GM12878 (cell line): ENCODE results near the gene LANCL2. TPM values are rescaled to one million over a fixed set of nuclear protein-coding genes. Genes with fewer than 3 reads are reported as not detected.

Experiments used
- ATAC-seq: fragments of 200-7000 bp; cut with Tn5 transposase; 3 replicates; pipeline ENCODE4 v1.9.1; 2020; ENCODE audit warnings: mild to moderate bottlenecking, moderate library complexity
- BruUV-seq: library from RNA; stranded (reverse); fragments of 400-500 nt; replicated peaks from 2 replicates; lab custom pipeline; 2021; lab: Mats Ljungman, UMichigan
- CTCF ChIA-PET: fragments of 300-600 bp; sonication (Branson Sonifier 250); formaldehyde crosslinking; extraction: SDS; loops from one replicate; lab custom pipeline; 2021; ENCODE audit warnings: inconsistent platforms; lab: Yijun Ruan, JAX
- POLR2A ChIA-PET: fragments of 350-600 bp; formaldehyde crosslinking; extraction: SDS; loops from one replicate; lab custom pipeline; 2021; ENCODE audit warnings: inconsistent platforms; lab: Charles Lee
- RAD21 ChIA-PET: fragments of 300-600 bp; sonication (Branson Sonifier 250); formaldehyde crosslinking; loops from one replicate; lab custom pipeline; 2023; ENCODE audit warnings: antibody characterized with exemption; ENCODE audit not compliant: unreplicated experiment; lab: Charles Lee
- SMC1A ChIA-PET: fragments of 300-600 bp; sonication (Branson Sonifier 250); formaldehyde crosslinking; loops from one replicate; lab custom pipeline; 2023; ENCODE audit not compliant: unreplicated experiment, uncharacterized antibody; lab: Charles Lee
- DNase-seq: peaks from one replicate; pipeline ENCODE4 v3.0.0-alpha.2; 2011; ENCODE audit warnings: low read depth, low spot score
- FAIRE-seq: peaks from 3 replicates; lab custom pipeline; 2011; peaks lifted over from hg19 to GRCh38; lab: Jason Lieb, UNC
- H2AFZ ChIP-seq: 2 replicates; pipeline ENCODE4 v1.6.0; 2011; ENCODE audit warnings: low read depth, low read length, control low read depth; ENCODE audit not compliant: control insufficient read depth
- H3K27ac ChIP-seq: 2 replicates; pipeline ENCODE4 v1.5.1; 2011; ENCODE audit warnings: control low read depth; ENCODE audit not compliant: control insufficient read depth, insufficient read depth
- H3K27me3 ChIP-seq, 2 experiments: replicated peaks in 1 of 2; 2 replicates each; pipeline versions ENCODE4 v1.6.0 to v1.6.1; 2011; ENCODE audit warnings: low read length in 1 of 2; ENCODE audit not compliant: control insufficient read depth in 2 of 2, insufficient read depth in 2 of 2
- H3K36me3 ChIP-seq, 2 experiments: 2 replicates each; pipeline ENCODE4 v1.5.1; 2011; ENCODE audit warnings: low read length in 1 of 2; ENCODE audit not compliant: control insufficient read depth in 2 of 2, insufficient read depth in 2 of 2
- H3K4me1 ChIP-seq: 2 replicates; pipeline ENCODE4 v1.6.1; 2011; ENCODE audit warnings: mild to moderate bottlenecking, low read length, moderate library complexity, mixed read lengths; ENCODE audit not compliant: control insufficient read depth, insufficient read depth
- H3K4me2 ChIP-seq: 2 replicates; pipeline ENCODE4 v1.6.0; 2011; ENCODE audit warnings: control low read depth; ENCODE audit not compliant: control insufficient read depth, insufficient read depth
- H3K4me3 ChIP-seq: fragments of 200-600 bp; sonication (generic); 2 replicates; pipeline ENCODE4 v1.5.1; 2016
- H3K79me2 ChIP-seq: 2 replicates; pipeline ENCODE4 v1.6.0; 2011; ENCODE audit warnings: low read length; ENCODE audit not compliant: control insufficient read depth, insufficient read depth
- H3K9ac ChIP-seq: 2 replicates; pipeline ENCODE4 v1.8.0; 2011; ENCODE audit warnings: low read length, control low read depth, mixed read lengths; ENCODE audit not compliant: control insufficient read depth, insufficient read depth
- H3K9me3 ChIP-seq: replicated peaks from 3 replicates; pipeline ENCODE4 v1.5.1; 2011; ENCODE audit warnings: mild to moderate bottlenecking, low read length; ENCODE audit not compliant: control insufficient read depth, insufficient read depth
- H4K20me1 ChIP-seq: 2 replicates; pipeline ENCODE4 v1.6.0; 2011; ENCODE audit not compliant: control insufficient read depth, insufficient read depth
- CHD1 ChIP-seq: IDR thresholded peaks from 2 replicates; pipeline ENCODE4 v1.6.1; 2012; ENCODE audit warnings: low read depth, low read length, improper control_type of control experiment
- IKZF2 ChIP-seq, 2 experiments: fragments of 450-650 bp; IDR thresholded peaks; 2 replicates each; pipeline ENCODE4 v1.6.1; 2017; ENCODE audit warnings: mild to moderate bottlenecking in 2 of 2, moderate library complexity in 2 of 2
- MEF2A ChIP-seq: IDR thresholded peaks from 2 replicates; pipeline ENCODE4 v1.6.1; 2011; ENCODE audit warnings: low read depth, mild to moderate bottlenecking, low read length, moderate library complexity; ENCODE audit not compliant: insufficient read depth
- NFIC ChIP-seq: IDR thresholded peaks from 2 replicates; pipeline ENCODE4 v1.6.1; 2012; ENCODE audit warnings: low read depth, mild to moderate bottlenecking, inconsistent platforms, low read length, moderate library complexity
- NKRF ChIP-seq: fragments of 450-650 bp; conservative IDR thresholded peaks from 2 replicates; pipeline ENCODE4 v1.6.1; 2017; ENCODE audit warnings: mild to moderate bottlenecking, moderate library complexity
- REST ChIP-seq: IDR thresholded peaks from 2 replicates; pipeline ENCODE4 v1.6.1; 2012; ENCODE audit warnings: mild to moderate bottlenecking, low read depth, low read length
- ZNF622 ChIP-seq: fragments of 450-650 bp; IDR thresholded peaks from 2 replicates; pipeline ENCODE4 v1.6.1; 2017; ENCODE audit warnings: mild to moderate bottlenecking, inconsistent platforms
- WGBS: methylation state at CpG from one replicate; pipeline ENCODE4 v1.1.6; 2016; ENCODE audit warnings: low lambda C conversion rate; ENCODE audit not compliant: insufficient replicate concordance, insufficient coverage; ENCODE audit errors: missing lambda C conversion rate; 5-methylcytosine and 5-hydroxymethylcytosine counted together
- in situ Hi-C: fragments of 300-500 bp; cut with MboI; formaldehyde crosslinking; loops from 9 replicates; pipeline ENCODE4 v1.14.3; 2018; ENCODE audit warnings: mixed read lengths
- intact Hi-C: fragments of 100-400 bp; cut with micrococcal nuclease; formaldehyde crosslinking; loops from one replicate; pipeline ENCODE4 v1.14.2; 2022; ENCODE audit not compliant: unreplicated experiment
- polyA plus RNA-seq, 11 experiments: library from polyadenylated mRNA; depleted of rRNA in 4 of 11; unstranded in 6 of 11; stranded (reverse) in 5 of 11; fragments of >200 nt; fragmentation: Nextera tagmentation in 4 of 11; fragmentation: Illumina TruSeq in 1 of 11; extraction: Ambion mirVana in 4 of 11; extraction: Trizol in 1 of 11; gene quantifications; 1 replicate in 1 of 11; 2 replicates in 10 of 11; pipeline versions ENCODE4 v1.2.1 to v1.2.3, GENCODE V29; 2011 to 2016; ENCODE audit warnings: inconsistent platforms in 2 of 11, missing spikeins in 2 of 11, low read depth in 1 of 11
- total RNA-seq, 4 experiments: library from RNA; depleted of rRNA in 3 of 4; stranded (reverse); fragments of >200 nt in 3 of 4; fragmentation: Illumina TruSeq in 1 of 4; extraction: Trizol in 1 of 4; gene quantifications; 2 replicates each; pipeline versions ENCODE4 v1.2.1 to v1.2.3, GENCODE V29; 2013 to 2021

The LANCL2 gene
- total and polyA plus RNA-seq, 10 of the 15 experiments (the other 5 are each of a cell fraction or from before 2014, with no cell fraction given), result 8.1 to 28.6 (median 16.4) TPM

GRCh38 chr7:55448526-55448925 lies 83.4 kb downstream of the LANCL2 start:
- H3K79me2 ChIP-seq, result no peaks in the 10 kb centered on the region
- no peak for ATAC-seq
- ChIA-PET CTCF (no interaction called here), SMC1A (no interaction called here), RAD21 (no interaction called here)
- intact Hi-C loops, result no loop called here
- no peak overlapping the region for H3K27ac ChIP-seq
- no peaks in the 10 kb centered on the region for H3K4me1 ChIP-seq
- no peak for FAIRE-seq
- H3K4me3 ChIP-seq, result no peak overlapping the region
- DNase-seq, result no peak
- no peaks in the 10 kb centered on the region for H3K27me3 ChIP-seq
- BruUV-seq, result no TSS peak
- H3K4me2 ChIP-seq, result no peak overlapping the region
- WGBS, result 97% methylated on average over 22 of the region's 22 CpGs
- no peaks in the 10 kb centered on the region for H3K9me3 ChIP-seq
- H4K20me1 ChIP-seq, result no peaks in the 10 kb centered on the region
- TF ChIP-seq IKZF2 (IDR thresholded peaks at IDR 0.05) (no peak), REST (no peak), NFIC (no peak), NKRF (no peak), CHD1 (no peak), ZNF622 (no peak), MEF2A (no peak)
- TF ChIP-seq, all 136 proteins: peak for 0
- Histone ChIP-seq H3K36me3 (peaks cover 0 to 9% of the 10 kb centered on the region in 2 experiments; a peak in 3 of 4 replicates), H2AFZ (no peak overlapping the region), H3K9ac (no peak overlapping the region)
- in situ Hi-C loops, result no loop called here
- POLR2A ChIA-PET, result no interaction called here
